Stimulated activated CD8-positive, alpha-beta memory T cell treated with anti-CD3 and anti-CD28 coated beads, Interleukin-7, amount 100 ng/mL, for 1 hour (primary cell): ENCODE data around the gene ZNF438.
"Not testable (repeated sequence)": the region's sequence is repeated elsewhere in the genome, so short reads cannot be mapped to it uniquely, and the experiment has no call there.

ENCODE experiments used
- DNase-seq, 2 donors: peaks; one replicate each; pipeline ENCODE4 v3.0.0-alpha.2; 2020; ENCODE audit warnings: low read depth in 2 of 2

ZNF438 gene

DNA sequence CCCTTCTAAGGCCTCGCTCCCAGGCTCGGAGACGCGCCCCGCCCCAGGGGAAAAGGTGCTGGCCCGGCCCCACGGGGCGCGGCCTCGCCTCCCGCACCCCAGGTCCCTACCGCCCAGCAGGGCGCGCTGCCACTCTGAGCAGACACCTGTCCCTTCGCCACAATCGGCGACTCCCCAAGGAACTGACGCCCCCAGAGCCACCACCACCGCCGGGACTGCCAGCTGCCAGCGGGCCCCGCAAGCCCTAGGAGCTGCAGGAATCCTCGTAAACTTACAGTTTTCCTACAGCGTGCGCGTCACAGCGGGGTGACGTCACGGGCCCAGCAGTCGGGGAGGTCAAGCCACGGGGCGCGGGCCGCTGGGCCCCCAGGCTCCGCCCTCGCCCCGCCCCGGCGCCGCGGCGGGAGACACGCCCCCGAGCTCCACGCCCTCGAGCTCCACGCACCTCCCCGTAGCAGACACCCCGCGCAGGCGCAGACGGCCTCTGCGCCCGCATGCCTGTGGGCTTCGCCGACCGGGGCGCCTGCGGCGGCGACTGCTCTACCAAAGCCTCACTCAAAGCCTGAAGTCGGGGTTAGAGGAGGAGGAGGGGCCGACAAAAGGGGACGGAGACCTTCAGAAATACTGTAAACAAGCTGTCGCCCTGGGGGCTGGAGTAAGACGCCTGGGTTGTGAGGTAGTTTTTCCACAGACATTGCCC, at the start of gene ZNF438:
TSS of gene ZNF438 (minus strand) at position 308 of the 700 bp plus-strand sequence. CDS start 154,831 bp downstream, outside the sequence.
- DNase-seq: peak; percentile 89 to 90

DNA sequence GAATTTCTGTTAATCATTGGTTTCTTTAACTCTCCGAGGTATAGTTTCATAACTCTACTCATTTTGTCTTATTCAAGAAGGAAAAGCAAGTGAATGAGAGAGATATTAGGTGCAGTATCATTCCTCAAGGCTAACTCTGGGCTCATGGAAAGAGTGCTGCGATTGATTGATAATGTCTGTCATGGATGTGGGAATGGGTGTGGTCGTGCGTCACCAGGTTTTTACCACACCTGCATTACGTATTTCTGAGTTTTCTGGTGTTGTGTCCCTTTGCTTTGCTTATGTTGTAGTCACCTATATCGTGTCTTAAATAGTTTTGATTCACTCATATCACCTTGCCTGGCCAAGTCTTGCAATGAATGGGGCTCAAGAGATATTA, 44.9 kb upstream of the ZNF438 start:
- no peak for DNase-seq

GRCh38 chr10:31075881-31076609, 44.4 kb upstream of the ZNF438 start:
- no peak for DNase-seq

- DNase-seq: no peak
These were observed 43.8 kb upstream of the ZNF438 start for GRCh38 chr10:31075434-31075833.

- no peak for DNase-seq
These were observed 43.0 kb upstream of the ZNF438 start for GRCh38 chr10:31074722-31075086.

GRCh38 chr10:31073996-31074721, 42.5 kb upstream of the ZNF438 start:
- DNase-seq: no peak

- no peak for DNase-seq
These were observed 41.5 kb upstream of the ZNF438 start for GRCh38 chr10:31073211-31073610.

DNA sequence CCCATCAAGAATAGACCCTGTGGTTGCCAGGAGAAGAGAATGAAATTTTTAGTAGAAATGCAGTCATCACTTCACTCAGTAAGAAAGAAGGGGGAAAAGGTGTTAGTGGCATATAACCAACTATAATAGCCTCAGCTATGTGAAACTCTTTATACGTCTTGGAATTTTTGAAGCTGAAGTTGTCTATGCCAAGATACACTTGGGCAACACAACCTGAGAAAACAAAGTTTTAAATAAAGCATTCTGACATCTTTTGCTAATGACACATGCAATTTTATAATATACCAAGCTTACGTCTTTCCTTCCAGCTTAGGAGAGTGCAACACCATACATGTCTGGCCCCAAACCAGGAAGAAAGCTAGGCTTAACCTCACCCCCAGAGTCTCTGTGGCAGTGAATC, 40.8 kb upstream of the ZNF438 start:
- DNase-seq: no peak

- DNase-seq: no peak
These were observed 39.8 kb upstream of the ZNF438 start for GRCh38 chr10:31071232-31072005.

- DNase-seq: no peak
These were observed 39.0 kb upstream of the ZNF438 start for GRCh38 chr10:31070691-31071090.

DNA sequence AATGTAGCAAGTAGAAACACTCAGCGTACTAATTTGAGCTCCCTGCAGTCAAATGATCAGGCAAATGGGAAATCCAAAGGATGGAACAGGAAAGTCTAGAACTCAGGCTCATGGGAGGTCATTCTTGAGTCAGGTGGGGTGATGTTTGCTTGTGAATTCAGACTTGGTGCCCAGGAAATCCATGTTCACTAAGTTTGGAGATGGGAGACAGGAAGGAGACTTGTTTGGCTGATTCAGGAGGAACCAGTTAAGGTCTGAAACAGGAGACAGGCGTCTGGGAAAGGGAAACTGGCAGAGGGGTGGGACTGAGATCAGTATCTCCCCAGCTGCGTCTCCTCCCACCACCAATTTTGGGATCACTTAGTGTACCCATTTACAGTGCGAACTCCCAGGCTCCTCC, 38.4 kb upstream of the ZNF438 start:
- DNase-seq: no peak

GRCh38 chr10:31069411-31069810, 37.7 kb upstream of the ZNF438 start:
- DNase-seq: no peak

DNA sequence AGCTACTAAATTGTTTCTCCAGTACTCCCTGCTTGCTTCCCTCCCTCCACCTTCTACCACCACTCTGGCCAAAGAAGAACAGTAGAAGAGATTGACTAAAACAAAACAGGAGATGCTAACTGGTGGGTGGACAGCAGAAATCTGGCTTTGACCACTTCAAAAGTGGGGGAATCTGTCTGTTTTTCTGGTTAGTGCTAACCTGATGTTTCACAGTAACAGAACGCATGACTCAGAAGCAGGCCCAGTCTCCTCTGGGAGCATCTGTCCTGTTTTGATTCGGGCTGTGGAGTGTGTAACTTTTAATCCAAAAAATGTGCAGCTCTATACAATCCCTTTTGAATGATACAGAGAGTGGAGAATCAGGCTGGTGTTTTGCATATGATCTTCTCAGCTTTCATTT, 32.7 kb upstream of the ZNF438 start:
- DNase-seq: no peak

- no peak for DNase-seq
These were observed 32.2 kb upstream of the ZNF438 start for GRCh38 chr10:31063841-31064240.

DNA sequence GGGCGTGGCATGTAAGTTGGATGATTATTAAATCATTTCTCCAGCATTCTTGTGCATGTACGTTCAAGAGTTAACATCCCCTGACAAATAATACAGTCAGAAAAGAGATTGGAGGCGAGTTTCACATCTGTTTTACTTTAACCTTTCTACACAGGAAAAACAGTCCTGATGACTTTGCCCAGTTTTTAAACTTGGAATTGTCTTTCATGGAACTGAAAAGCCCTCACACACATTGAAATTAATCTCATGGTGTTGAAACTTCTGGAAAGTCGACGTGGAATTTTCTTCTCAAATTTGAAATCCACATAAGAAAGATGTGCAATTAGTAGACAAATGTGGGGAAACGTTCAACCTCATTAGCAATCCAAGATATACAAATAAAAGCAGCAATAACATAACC, 31.2 kb upstream of the ZNF438 start:
- no peak for DNase-seq

GRCh38 chr10:31061941-31062340, 30.3 kb upstream of the ZNF438 start:
- no peak for DNase-seq

GRCh38 chr10:31058795-31059703, 27.4 kb upstream of the ZNF438 start:
- no peak for DNase-seq

DNA sequence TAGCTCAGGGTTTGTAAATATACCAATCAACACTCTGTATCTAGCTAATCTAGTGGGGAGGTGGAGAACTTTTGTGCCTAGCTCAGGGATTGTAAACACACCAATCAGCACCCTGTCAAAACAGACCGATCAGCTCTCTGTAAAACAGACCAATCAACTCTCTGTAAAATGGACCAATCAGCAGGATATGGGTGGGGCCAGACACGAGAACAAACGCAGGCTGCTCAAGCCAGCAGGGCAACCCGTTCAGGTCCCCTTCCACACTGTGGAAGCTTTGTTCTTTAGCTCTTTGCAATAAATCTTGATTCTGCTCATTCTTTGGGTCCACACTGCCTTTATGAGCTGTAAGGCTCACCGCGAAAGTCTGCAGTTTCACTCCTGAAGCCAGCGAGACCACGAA, 25.0 kb upstream of the ZNF438 start:
- not testable (repeated sequence) for DNase-seq

- no peak for DNase-seq
These were observed 24.0 kb upstream of the ZNF438 start for GRCh38 chr10:31055573-31056251.

GRCh38 chr10:31051703-31052102, 20.0 kb upstream of the ZNF438 start:
- no peak for DNase-seq
